Measurements from ENCODE around the gene MAN2C1. TPM values are rescaled to one million over a fixed set of nuclear protein-coding genes. Genes with fewer than 3 reads are reported as not detected.
A peak's percentile ranks its signal among the peaks of the same experiment; 100 is the strongest.
"Not testable (repeated sequence)": the region's sequence is repeated elsewhere in the genome, so short reads cannot be mapped to it uniquely, and the experiment has no call there.

The MAN2C1 gene
- total and polyA plus RNA-seq, 7 donors, result 54.0 to 124 (median 86.5) TPM

DNA sequence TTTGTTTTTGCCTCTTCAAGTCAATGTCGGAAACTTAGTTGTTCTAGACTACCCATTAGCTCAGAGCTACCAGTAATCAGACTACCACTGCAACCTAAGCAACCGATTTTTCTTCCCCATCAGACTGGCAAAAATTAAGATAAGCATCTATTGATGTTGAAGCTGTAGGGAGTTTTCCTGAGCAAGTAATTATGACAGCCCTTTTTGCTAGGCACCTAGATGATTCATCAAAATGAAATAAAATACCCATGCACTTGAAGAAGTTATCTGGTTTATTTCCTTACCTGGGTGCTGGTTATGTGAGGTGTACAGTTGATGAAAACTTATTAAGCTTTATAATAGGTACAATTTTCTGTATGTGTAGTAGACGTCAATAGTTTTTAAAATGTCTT is 33.1 kb downstream of the MAN2C1 start:
- intact Hi-C loops (cut with DNase I), result no loop called here
- Histone ChIP-seq H3K4me3 (peak overlapping the region; percentile 94), H3K4me1 (peaks cover 12% of the 10 kb centered on the region), H3K36me3 (ENCODE audit: insufficient read depth in 1 of 2, low read depth in 1 of 2) (peaks cover 0 to 20% of the 10 kb centered on the region in 2 donors), H3K27me3 (ENCODE audit: insufficient read depth in 3 of 3, low read length in 2 of 3) (no peaks in the 10 kb centered on the region), H3K27ac (peak overlapping the region; percentile 76), H3K9me3 (no peaks in the 10 kb centered on the region)
- ATAC-seq, result no peak
- WGBS, 3 donors, result 38 to 46% (median 45%) methylated on average over 3 of the region's 3 CpGs
- TF ChIP-seq, protein P1, sequence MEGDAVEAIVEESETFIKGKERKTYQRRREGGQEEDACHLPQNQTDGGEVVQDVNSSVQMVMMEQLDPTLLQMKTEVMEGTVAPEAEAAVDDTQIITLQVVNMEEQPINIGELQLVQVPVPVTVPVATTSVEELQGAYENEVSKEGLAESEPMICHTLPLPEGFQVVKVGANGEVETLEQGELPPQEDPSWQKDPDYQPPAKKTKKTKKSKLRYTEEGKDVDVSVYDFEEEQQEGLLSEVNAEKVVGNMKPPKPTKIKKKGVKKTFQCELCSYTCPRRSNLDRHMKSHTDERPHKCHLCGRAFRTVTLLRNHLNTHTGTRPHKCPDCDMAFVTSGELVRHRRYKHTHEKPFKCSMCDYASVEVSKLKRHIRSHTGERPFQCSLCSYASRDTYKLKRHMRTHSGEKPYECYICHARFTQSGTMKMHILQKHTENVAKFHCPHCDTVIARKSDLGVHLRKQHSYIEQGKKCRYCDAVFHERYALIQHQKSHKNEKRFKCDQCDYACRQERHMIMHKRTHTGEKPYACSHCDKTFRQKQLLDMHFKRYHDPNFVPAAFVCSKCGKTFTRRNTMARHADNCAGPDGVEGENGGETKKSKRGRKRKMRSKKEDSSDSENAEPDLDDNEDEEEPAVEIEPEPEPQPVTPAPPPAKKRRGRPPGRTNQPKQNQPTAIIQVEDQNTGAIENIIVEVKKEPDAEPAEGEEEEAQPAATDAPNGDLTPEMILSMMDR (IDR thresholded peaks at IDR 0.05), result no peak
- no peak for DNase-seq

DNA sequence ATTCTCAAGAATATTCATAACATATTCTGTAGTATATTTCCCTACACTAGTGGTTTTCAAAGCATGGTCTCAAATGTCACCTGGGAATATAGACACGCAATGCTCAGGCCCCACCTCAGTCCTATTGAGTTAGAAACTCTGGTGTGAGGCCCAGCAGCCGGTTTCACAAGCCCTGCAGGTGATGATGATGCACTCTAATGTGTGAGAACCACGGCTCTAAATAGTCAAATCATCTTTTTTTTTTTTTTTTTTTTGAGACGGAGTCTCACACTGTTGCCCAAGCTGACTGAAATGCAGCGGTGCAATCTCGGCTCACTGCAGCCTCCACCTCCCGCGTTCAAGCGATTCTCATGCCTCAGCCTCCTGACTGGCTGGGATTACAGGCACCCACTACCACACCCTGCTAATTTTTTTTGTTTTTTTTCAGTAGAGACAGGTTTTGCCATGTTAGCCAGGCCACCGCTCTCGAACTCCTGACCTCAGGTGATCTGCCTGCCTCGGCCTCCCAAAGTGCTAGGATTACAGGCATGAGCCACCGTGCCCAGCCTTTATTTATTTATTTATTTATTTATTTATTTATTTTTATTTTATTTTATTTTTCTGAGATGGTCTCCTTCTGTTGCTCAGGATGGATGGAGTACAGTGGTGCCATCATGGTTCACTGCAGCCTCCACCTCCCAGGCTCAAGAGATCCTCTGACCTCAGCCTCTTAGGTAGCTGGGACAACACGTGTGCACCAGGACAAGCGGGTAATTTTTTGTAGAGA is 34.6 kb downstream of the MAN2C1 start:
- H3K36me3 ChIP-seq (ENCODE audit: insufficient read depth in 1 of 2, low read depth in 1 of 2); DNase-seq; H3K27ac ChIP-seq; H3K27me3 ChIP-seq (ENCODE audit: insufficient read depth in 3 of 3, low read length in 2 of 3); H3K4me3 ChIP-seq; intact Hi-C loops (cut with DNase I); ATAC-seq; H3K9me3 ChIP-seq: not testable (repeated sequence)
- H3K4me1 ChIP-seq, result peaks cover 12% of the 10 kb centered on the region
- WGBS, 3 donors, result 91 to 93% (median 92%) methylated on average over 15 of the region's 15 CpGs

DNA sequence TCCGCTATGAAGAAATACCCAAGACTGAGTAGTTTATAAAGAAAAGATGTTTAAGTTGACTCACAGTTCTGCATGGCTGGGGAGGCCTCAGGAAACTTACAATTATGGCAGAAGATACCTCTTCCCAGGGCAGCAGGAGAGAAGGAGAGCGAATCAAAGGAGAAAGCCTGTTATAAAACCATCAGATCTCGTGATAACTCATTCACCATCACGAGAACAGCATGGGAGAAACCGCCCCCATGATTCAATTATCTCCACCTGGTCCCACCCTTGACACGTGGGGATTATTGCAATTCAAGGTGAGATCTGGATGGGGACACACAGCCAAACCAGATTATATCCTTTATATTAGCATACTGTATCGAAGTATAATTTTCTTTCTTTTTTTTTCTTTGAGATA is 36.3 kb downstream of the MAN2C1 start:
- DNase-seq; ATAC-seq; H3K27ac ChIP-seq; H3K4me3 ChIP-seq; H3K36me3 ChIP-seq (ENCODE audit: insufficient read depth in 1 of 2, low read depth in 1 of 2); H3K27me3 ChIP-seq (ENCODE audit: insufficient read depth in 3 of 3, low read length in 2 of 3); intact Hi-C loops (cut with DNase I); H3K9me3 ChIP-seq: not testable (repeated sequence)
- 65 to 72% (median 72%) methylated on average over 7 of the region's 7 CpGs for WGBS, 3 donors
- peaks cover 12% of the 10 kb centered on the region for H3K4me1 ChIP-seq

DNA sequence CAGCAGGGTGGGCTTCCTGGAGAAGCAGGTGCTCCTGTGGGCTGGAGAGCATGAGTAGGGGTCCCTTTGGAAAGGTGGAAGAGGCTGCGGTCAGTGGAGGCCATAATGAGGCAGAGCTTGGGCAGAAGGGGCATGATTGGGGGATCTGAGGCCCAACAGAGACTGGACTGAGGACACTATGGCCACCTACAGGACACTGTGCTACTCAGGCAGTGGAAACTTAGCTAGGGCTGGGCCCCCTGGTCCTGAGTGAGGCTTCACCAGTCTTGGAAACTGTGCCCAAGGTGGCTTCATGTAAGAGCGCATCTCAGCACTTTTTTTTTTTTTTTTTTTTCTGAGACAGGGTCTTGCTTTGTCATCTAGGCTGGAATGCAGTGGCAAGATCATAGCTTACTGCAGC is 38.8 kb downstream of the MAN2C1 start:
- no peak for ATAC-seq
- H3K9me3 ChIP-seq, result no peaks in the 10 kb centered on the region
- no peak overlapping the region for H3K27ac ChIP-seq
- no peak for DNase-seq
- H3K4me1 ChIP-seq, result no peaks in the 10 kb centered on the region
- H3K4me3 ChIP-seq, result no peak overlapping the region
- WGBS, 3 donors, result 92 to 95% (median 94%) methylated on average over 2 of the region's 2 CpGs
- TF ChIP-seq, protein P1 (IDR thresholded peaks at IDR 0.05), result no peak
- intact Hi-C loops (cut with DNase I), result no loop called here
- no peaks in the 10 kb centered on the region for H3K27me3 ChIP-seq (ENCODE audit: insufficient read depth in 3 of 3, low read length in 2 of 3)
- no peaks in the 10 kb centered on the region for H3K36me3 ChIP-seq (ENCODE audit: insufficient read depth in 1 of 2, low read depth in 1 of 2)

DNA sequence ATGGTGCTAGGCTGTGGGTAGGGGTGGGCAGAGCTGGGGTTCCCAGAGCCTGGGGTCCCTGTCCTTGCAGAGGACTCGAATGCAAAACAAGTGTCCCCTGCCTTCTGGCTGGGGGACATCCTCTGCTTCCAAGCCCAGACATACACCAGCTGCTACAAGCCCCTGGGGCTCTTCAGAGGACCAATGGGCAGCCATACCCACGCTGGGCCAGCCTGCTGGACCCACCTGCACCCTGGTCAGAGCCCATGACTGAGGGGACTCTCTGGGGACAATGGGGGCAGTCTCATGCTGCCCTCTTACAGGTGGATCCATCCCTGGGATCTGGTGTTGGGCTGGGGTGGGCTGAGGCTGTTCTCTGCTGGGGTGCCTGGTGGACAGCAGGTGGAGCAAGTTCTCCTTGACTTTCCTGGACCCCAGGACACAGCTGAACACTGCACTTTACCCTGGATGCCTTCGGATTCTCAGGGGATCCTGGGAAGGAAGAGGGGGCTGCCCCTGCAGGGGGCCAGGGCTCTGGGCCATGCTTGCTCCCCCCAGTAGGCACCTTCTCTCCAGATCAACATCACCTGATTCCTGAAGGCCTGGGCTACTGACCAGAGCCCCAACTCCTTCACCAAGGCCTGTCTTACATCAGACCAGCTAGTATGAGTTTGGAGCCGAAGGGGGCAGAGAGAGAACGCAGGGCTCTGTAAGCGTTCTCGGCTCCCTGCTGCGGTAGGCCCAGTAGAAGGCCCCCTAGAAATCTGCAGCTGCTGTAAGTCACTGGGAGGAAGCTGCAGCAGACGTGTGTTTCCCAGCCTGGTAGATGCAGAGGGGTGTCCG is 39.7 kb downstream of the MAN2C1 start:
- Histone ChIP-seq H3K9me3 (no peaks in the 10 kb centered on the region), H3K36me3 (ENCODE audit: insufficient read depth in 1 of 2, low read depth in 1 of 2) (no peaks in the 10 kb centered on the region), H3K27me3 (ENCODE audit: insufficient read depth in 3 of 3, low read length in 2 of 3) (no peaks in the 10 kb centered on the region), H3K4me3 (no peak overlapping the region), H3K27ac (no peak overlapping the region), H3K4me1 (no peaks in the 10 kb centered on the region)
- 65 to 76% (median 71%) methylated on average over 10 of the region's 10 CpGs for whole genome bisulfite sequencing, 3 donors
- intact Hi-C loops (cut with DNase I), result no loop called here
- TF ChIP-seq, protein P1 (IDR thresholded peaks at IDR 0.05), result no peak
- DNase-seq (no peak), ATAC-seq (no peak)
